ENCODE results near the gene PXN. TPM values are rescaled to one million over a fixed set of nuclear protein-coding genes. Genes with fewer than 3 reads are reported as not detected.

Gene PXN
- total and polyA plus RNA-seq, 2 of the 13 experiments (the other 11 are each of a cell fraction or from before 2014, with no cell fraction given), result 13.6 to 14.2 TPM

- FAIRE-seq (no peak), DNase-seq (ENCODE audit: low spot score) (no peak), ATAC-seq (peak; percentile 36; the same call in 2 of the 3 replicates)
- Histone ChIP-seq H3K27ac (ENCODE audit: extremely low read length, insufficient read depth, low read length) (no peak overlapping the region), H3K4me1 (ENCODE audit: insufficient read depth, low read length) (no peaks in the 10 kb centered on the region), H2AFZ (ENCODE audit: low read length) (no peak overlapping the region), H3K9ac (ENCODE audit: insufficient read depth, low read depth, low read length) (no peak overlapping the region), H4K20me1 (ENCODE audit: insufficient read depth, low read length) (no peaks in the 10 kb centered on the region), H3K4me3 (replicated peaks in 1 of 3; ENCODE audit: insufficient read depth in 1 of 3, low read depth in 2 of 3, low read length in 3 of 3) (no peak overlapping the region), H3K36me3 (replicated peaks in 1 of 2; ENCODE audit: control insufficient read depth in 1 of 2, insufficient read depth in 2 of 2, low read length in 2 of 2) (peaks cover 27 to 66% of the 10 kb centered on the region in 2 experiments), H3K27me3 (ENCODE audit: control insufficient read depth in 1 of 2, insufficient read depth in 2 of 2, low read length in 2 of 2) (no peaks in the 10 kb centered on the region), H3K4me2 (ENCODE audit: low read depth, low read length) (no peak overlapping the region), H3K79me2 (ENCODE audit: insufficient read depth, low read length) (no peaks in the 10 kb centered on the region), H3K9me3 (ENCODE audit: low read length) (no peaks in the 10 kb centered on the region)
- TSS peak; percentile 36 for BruUV-seq (replicated peaks)
- whole genome bisulfite sequencing (ENCODE audit: low lambda C conversion rate), result 94% methylated on average over 4 of the region's 4 CpGs
- TF ChIP-seq ZBTB46 (CRISPR knock-in tag; IDR thresholded peaks at IDR 0.05; ENCODE audit: borderline replicate concordance) (no peak), ZMAT5 (CRISPR knock-in tag; IDR thresholded peaks at IDR 0.05; ENCODE audit: borderline replicate concordance, low read depth) (no peak), ARID4A (CRISPR knock-in tag; IDR thresholded peaks at IDR 0.05; ENCODE audit: borderline replicate concordance) (no peak), ZBTB49 (CRISPR knock-in tag; IDR thresholded peaks at IDR 0.05; ENCODE audit: borderline replicate concordance) (no peak), NR1H2 (CRISPR knock-in tag; IDR thresholded peaks at IDR 0.05; ENCODE audit: borderline replicate concordance, low read depth) (no peak)
- TF ChIP-seq, protein P1, sequence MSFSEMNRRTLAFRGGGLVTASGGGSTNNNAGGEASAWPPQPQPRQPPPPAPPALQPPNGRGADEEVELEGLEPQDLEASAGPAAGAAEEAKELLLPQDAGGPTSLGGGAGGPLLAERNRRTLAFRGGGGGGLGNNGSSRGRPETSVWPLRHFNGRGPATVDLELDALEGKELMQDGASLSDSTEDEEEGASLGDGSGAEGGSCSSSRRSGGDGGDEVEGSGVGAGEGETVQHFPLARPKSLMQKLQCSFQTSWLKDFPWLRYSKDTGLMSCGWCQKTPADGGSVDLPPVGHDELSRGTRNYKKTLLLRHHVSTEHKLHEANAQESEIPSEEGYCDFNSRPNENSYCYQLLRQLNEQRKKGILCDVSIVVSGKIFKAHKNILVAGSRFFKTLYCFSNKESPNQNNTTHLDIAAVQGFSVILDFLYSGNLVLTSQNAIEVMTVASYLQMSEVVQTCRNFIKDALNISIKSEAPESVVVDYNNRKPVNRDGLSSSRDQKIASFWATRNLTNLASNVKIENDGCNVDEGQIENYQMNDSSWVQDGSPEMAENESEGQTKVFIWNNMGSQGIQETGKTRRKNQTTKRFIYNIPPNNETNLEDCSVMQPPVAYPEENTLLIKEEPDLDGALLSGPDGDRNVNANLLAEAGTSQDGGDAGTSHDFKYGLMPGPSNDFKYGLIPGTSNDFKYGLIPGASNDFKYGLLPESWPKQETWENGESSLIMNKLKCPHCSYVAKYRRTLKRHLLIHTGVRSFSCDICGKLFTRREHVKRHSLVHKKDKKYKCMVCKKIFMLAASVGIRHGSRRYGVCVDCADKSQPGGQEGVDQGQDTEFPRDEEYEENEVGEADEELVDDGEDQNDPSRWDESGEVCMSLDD (CRISPR knock-in tag; IDR thresholded peaks at IDR 0.05; ENCODE audit: borderline replicate concordance), result no peak
- TF ChIP-seq, protein P2, sequence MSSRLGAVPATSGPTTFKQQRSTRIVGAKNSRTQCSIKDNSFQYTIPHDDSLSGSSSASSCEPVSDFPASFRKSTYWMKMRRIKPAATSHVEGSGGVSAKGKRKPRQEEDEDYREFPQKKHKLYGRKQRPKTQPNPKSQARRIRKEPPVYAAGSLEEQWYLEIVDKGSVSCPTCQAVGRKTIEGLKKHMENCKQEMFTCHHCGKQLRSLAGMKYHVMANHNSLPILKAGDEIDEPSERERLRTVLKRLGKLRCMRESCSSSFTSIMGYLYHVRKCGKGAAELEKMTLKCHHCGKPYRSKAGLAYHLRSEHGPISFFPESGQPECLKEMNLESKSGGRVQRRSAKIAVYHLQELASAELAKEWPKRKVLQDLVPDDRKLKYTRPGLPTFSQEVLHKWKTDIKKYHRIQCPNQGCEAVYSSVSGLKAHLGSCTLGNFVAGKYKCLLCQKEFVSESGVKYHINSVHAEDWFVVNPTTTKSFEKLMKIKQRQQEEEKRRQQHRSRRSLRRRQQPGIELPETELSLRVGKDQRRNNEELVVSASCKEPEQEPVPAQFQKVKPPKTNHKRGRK (CRISPR knock-in tag; IDR thresholded peaks at IDR 0.05), result no peak
- in situ Hi-C loops (cut with HindIII; ENCODE audit: extremely low pct_ligation_motif_present, low pct_unique_long_range_greater_than_20kb), result no loop called here
- intact Hi-C loops (cut with micrococcal nuclease; ENCODE audit: unreplicated experiment), result no loop called here
- ChIA-PET CTCF (ENCODE audit: low intra/inter-chr PET ratio, low total read pairs) (no interaction called here), POLR2A (interaction anchor here (1.2 to 1.5 kb wide), 2 partner anchors 33 to 123 kb away, joined by 3 to 11 read pairs; partner anchors contain the start of genes RNU4-2 and RPLP0)
Observed at GRCh38 chr12:120168337-120168736, 97.2 kb downstream of the PXN start.

Measured in HepG2 (cell line).